AG04449 (cell line): Measurements from ENCODE around the gene PARP15.
A peak's percentile ranks its signal among the peaks of the same experiment; 100 is the strongest.

Source experiments
- CTCF ChIA-PET: fragments of 350-600 bp; formaldehyde crosslinking; extraction: SDS; loops from one replicate; lab custom pipeline; 2021; ENCODE audit warnings: antibody characterized with exemption; lab: Yijun Ruan, JAX
- POLR2A ChIA-PET: fragments of 400-600, 350-600 bp; formaldehyde crosslinking; extraction: SDS; loops from one replicate; lab custom pipeline; 2020; ENCODE audit warnings: antibody characterized with exemption, inconsistent platforms; lab: Yijun Ruan, JAX
- DNase-seq: peaks from one replicate; pipeline ENCODE4 v3.0.0-alpha.2; 2010; ENCODE audit warnings: low read depth, low spot score
- H3K4me3 ChIP-seq: 2 replicates; pipeline ENCODE4 v1.5.1; 2011; ENCODE audit warnings: low read depth, mild to moderate bottlenecking, control low read depth, low read length
- TF ChIP-seq, protein P1 (sequence below): IDR thresholded peaks from one replicate; pipeline ENCODE4 v1.5.1; 2011; ENCODE audit warnings: mild to moderate bottlenecking, moderate library complexity, low read length, control low read depth, inconsistent platforms; ENCODE audit not compliant: insufficient read depth; ENCODE audit errors: missing control alignments

The PARP15 gene

DNA sequence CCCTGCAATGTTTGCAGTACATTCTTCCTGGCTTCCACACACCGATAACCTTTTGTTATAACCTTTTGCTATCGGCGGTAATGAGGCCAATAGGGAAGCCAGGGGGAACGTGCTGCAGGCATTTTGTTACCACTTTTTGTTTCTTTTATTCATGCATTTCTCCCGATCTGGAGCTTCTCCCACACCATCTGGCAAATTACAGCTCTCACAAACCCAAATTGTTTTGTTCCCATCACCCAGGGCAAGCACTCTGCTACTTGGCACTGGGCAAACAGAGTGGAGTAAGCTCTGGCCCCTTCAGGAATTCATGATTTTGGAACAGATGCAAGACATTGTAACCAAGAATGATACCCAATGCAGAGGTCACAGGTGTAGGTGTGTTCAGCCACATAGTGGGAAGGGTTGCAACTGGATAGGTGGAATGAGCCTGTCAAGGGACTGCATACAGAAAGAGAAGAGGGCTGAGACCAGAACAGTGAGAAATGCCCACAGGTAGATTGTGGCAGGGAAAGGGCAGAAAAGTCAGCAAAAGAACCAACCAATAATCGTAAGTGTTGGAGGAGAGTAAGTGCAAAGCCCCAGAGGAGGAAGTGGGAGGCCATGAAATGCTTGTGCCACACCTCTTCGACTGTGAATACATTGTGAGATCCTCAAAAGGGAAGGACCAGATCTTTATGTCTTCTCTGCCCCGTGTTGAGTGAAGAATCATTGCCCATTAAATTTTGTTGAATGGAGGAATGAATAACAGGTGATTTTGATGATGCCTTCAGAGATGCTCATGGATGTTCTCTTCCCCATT, 45.8 kb downstream of the PARP15 start:
- DNase-seq: no peak
- TF ChIP-seq, protein P1, sequence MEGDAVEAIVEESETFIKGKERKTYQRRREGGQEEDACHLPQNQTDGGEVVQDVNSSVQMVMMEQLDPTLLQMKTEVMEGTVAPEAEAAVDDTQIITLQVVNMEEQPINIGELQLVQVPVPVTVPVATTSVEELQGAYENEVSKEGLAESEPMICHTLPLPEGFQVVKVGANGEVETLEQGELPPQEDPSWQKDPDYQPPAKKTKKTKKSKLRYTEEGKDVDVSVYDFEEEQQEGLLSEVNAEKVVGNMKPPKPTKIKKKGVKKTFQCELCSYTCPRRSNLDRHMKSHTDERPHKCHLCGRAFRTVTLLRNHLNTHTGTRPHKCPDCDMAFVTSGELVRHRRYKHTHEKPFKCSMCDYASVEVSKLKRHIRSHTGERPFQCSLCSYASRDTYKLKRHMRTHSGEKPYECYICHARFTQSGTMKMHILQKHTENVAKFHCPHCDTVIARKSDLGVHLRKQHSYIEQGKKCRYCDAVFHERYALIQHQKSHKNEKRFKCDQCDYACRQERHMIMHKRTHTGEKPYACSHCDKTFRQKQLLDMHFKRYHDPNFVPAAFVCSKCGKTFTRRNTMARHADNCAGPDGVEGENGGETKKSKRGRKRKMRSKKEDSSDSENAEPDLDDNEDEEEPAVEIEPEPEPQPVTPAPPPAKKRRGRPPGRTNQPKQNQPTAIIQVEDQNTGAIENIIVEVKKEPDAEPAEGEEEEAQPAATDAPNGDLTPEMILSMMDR: no peak
- CTCF ChIA-PET: no interaction called here
- POLR2A ChIA-PET: no interaction called here
- H3K4me3 ChIP-seq: no peak overlapping the region

DNA sequence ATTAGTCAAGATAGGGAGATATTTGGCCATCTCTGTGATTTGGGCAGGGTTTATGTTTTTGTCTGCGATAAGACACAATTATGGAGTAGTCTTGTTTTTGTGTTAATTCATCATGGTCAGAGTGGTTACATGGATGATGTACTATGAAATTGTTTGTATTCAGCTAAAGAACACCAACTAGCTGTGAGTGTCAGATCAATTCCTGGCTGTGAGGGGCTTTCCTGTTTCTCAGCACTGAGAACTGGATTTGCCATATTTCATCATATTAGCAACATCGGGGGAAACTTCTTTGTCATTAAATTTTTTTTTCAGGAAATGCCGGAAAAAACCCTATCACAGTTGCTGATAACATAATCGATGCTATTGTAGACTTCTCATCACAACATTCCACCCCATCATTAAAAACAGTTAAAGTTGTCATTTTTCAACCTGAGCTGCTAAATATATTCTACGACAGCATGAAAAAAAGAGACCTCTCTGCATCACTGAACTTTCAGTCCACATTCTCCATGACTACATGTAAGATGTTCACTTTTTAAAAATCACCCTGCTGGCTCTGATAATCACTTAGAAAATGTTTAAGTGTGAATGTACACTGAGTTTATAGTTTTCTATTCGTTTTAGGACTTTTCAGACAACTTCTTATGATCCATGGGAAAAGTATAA, 49.2 kb downstream of the PARP15 start:
- CTCF ChIA-PET: no interaction called here
- POLR2A ChIA-PET: no interaction called here
- TF ChIP-seq, protein P1: no peak
- no peak overlapping the region for H3K4me3 ChIP-seq
- DNase-seq: no peak

DNA sequence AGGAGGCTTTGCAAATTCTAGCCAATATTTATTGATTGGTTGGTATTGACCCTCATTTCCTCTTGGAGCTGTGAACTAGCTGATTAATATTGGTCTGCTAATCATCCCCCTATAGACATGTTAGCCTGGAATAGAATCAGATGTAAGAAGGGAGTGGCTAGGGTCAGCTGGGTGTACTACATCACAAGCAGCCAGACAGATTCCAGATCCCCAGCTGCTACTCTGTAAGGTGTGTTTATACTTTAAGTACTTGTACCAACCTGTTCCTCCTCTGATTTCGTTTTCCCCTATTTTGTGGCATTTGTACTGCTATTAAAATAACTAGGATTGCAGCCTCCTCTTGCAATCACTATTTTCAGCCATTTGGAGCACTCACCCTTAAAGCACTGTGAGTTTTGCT, 49.9 kb downstream of the PARP15 start:
- TF ChIP-seq, protein P1: no peak
- no peak overlapping the region for H3K4me3 ChIP-seq
- DNase-seq: no peak
- POLR2A ChIA-PET: no interaction called here
- CTCF ChIA-PET: no interaction called here

DNA sequence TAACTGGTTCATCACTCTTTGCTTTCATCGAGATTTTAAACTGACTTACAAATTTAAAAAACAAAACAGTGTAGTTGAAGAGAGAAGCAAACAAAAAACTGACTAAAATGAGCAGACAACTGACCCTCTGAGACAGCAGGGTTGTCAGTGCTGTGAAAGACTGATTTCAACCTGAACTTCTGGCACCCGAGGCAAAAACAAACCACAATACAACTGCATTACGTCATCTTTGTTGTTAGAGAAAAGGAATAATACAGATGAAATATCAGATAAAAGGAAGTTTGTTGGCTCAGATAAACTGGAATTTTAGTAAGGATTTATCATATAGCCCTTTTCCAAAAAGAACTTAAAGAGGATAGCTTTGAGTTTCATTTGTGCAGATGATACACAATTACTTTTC, 51.1 kb downstream of the PARP15 start:
- no peak for DNase-seq
- CTCF ChIA-PET: interaction anchor here (0.9 kb wide), 1 partner anchor 69 kb away, joined by 3 read pairs; no protein-coding TSS in a partner anchor
- TF ChIP-seq, protein P1: no peak
- no peak overlapping the region for H3K4me3 ChIP-seq
- POLR2A ChIA-PET: no interaction called here

DNA sequence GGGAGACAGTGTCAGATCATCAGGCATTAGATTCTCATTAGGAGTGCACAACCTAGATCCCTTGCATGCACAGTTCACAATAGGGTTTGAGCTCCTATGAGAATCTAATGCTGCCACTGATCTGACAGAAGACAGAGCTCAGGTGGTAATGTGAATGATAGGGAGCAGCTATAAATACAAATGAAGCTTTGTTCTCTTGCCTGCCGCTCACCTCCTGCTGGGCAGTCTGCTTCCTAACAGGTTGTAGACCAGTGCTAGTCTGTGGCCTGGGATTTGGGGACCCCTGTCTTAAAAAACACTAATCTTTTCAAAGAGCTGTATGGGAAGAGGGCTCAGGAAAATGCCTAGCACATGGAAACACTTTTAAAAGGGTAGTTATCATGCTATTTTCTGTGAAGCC, 52.3 kb downstream of the PARP15 start:
- DNase-seq: no peak
- CTCF ChIA-PET: no interaction called here
- POLR2A ChIA-PET: no interaction called here
- no peak overlapping the region for H3K4me3 ChIP-seq
- TF ChIP-seq, protein P1: no peak

DNA sequence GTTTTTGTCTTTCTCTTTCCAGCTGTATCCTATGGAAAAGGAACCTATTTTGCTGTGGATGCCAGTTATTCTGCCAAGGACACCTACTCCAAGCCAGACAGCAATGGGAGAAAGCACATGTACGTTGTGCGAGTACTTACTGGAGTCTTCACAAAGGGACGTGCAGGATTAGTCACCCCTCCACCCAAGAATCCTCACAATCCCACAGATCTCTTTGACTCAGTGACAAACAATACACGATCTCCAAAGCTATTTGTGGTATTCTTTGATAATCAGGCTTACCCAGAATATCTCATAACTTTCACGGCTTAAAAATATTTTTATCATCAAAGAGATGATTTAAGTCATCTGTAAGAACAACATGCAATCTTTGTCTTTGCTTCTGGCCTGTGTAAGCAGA, 58.3 kb downstream of the PARP15 start:
- no peak overlapping the region for H3K4me3 ChIP-seq
- TF ChIP-seq, protein P1: no peak
- POLR2A ChIA-PET: no interaction called here
- peak; percentile 9 for DNase-seq
- CTCF ChIA-PET: no interaction called here
